B cell (primary cell): ENCODE results near the gene ANGPT4. TPM values are rescaled to one million over a fixed set of nuclear protein-coding genes. Genes with fewer than 3 reads are reported as not detected.

ENCODE experiments used
- ATAC-seq: fragments of 200-7000 bp; cut with Tn5 transposase; one replicate; pipeline ENCODE4 v1.10.0; 2021; ENCODE audit warnings: low read depth, mild to moderate bottlenecking, moderate number of reproducible peaks, moderate library complexity
- CTCF ChIA-PET: fragments of 350-600 bp; sonication (Branson Sonifier 250); formaldehyde crosslinking; loops from one replicate; lab custom pipeline; 2021; ENCODE audit warnings: antibody characterized with exemption, inconsistent platforms; lab: Charles Lee
- POLR2A ChIA-PET: fragments of 350-600 bp; sonication (Branson Sonifier 250); formaldehyde crosslinking; loops from one replicate; lab custom pipeline; 2021; ENCODE audit warnings: antibody characterized with exemption; lab: Charles Lee
- DNase-seq: peaks from one replicate; pipeline ENCODE4 v3.0.0; 2013
- H2AFZ ChIP-seq: 2 replicates; pipeline ENCODE4 v1.6.1; 2012; ENCODE audit warnings: mild to moderate bottlenecking, low read depth, low read length; ENCODE audit not compliant: insufficient read depth, poor library complexity, severe bottlenecking
- H3K27ac ChIP-seq, 2 donors: 1 replicate in 1 of 2; 2 replicates in 1 of 2; pipeline ENCODE4 v1.5.1; 2012 to 2013; ENCODE audit warnings: low read length in 2 of 2, mild to moderate bottlenecking in 2 of 2, moderate library complexity in 1 of 2
- H3K27me3 ChIP-seq, 4 experiments: fragments of 200-600 bp in 1 of 4; sonication (generic) in 1 of 4; replicated peaks in 1 of 4; 1 replicate in 2 of 4; 2 replicates in 2 of 4; pipeline versions ENCODE4 v1.6.1 to v1.7.0; 2013 to 2016; ENCODE audit warnings: low read length in 3 of 4, mild to moderate bottlenecking in 2 of 4, mixed read lengths in 1 of 4, moderate library complexity in 1 of 4; ENCODE audit not compliant: insufficient read depth in 4 of 4, control insufficient read depth in 3 of 4; ENCODE audit errors: control extremely low read depth in 1 of 4
- H3K36me3 ChIP-seq, 2 experiments: replicated peaks in 1 of 2; 1 replicate in 1 of 2; 2 replicates in 1 of 2; pipeline versions ENCODE4 v1.6.1 to v1.7.1; 2013; ENCODE audit warnings: low read length in 1 of 2; ENCODE audit not compliant: insufficient read depth in 2 of 2, control insufficient read depth in 1 of 2; ENCODE audit errors: control extremely low read depth in 1 of 2, extremely low read depth in 1 of 2
- H3K4me1 ChIP-seq, 2 donors: fragments of 200-600 bp in 1 of 2; sonication (generic) in 1 of 2; 1 replicate in 1 of 2; 2 replicates in 1 of 2; pipeline versions ENCODE4 v1.5.1 to v1.6.1; 2013 to 2017; ENCODE audit warnings: low read length in 2 of 2; ENCODE audit not compliant: control insufficient read depth in 2 of 2, insufficient read depth in 2 of 2
- H3K4me2 ChIP-seq: replicated peaks from 2 replicates; pipeline ENCODE3; 2012; ENCODE audit warnings: mild to moderate bottlenecking, low read depth, low read length; ENCODE audit not compliant: poor library complexity, severe bottlenecking
- H3K4me3 ChIP-seq, 5 experiments: fragments of 200-600 bp in 1 of 5; sonication (generic) in 1 of 5; 1 replicate in 3 of 5; 2 replicates in 2 of 5; pipeline versions ENCODE4 v1.5.1 to v1.7.0; 2011 to 2016; ENCODE audit warnings: low read length in 4 of 5, mild to moderate bottlenecking in 4 of 5, low read depth in 2 of 5, control low read depth in 1 of 5, moderate library complexity in 1 of 5; ENCODE audit not compliant: insufficient read depth in 1 of 5; ENCODE audit errors: control extremely low read depth in 1 of 5, extremely low read depth in 1 of 5
- H3K79me2 ChIP-seq: fragments of 200-600 bp; sonication (generic); one replicate; pipeline ENCODE4 v1.6.0; 2016; ENCODE audit warnings: low read length; ENCODE audit not compliant: control insufficient read depth, insufficient read depth
- H3K9ac ChIP-seq: fragments of 200-600 bp; sonication (generic); 2 replicates; pipeline ENCODE4 v1.6.1; 2017; ENCODE audit warnings: mild to moderate bottlenecking, low read length, moderate library complexity
- H3K9me3 ChIP-seq, 3 donors: one replicate each; pipeline versions ENCODE4 v1.6.1 to v1.7.1; 2013; ENCODE audit warnings: low read length in 2 of 3; ENCODE audit not compliant: control insufficient read depth in 2 of 3, insufficient read depth in 1 of 3; ENCODE audit errors: control extremely low read depth in 1 of 3
- H4K20me1 ChIP-seq: 2 replicates; pipeline ENCODE4 v1.6.0; 2012; ENCODE audit warnings: mild to moderate bottlenecking, low read length; ENCODE audit not compliant: insufficient read depth, control insufficient read depth, poor library complexity, severe bottlenecking
- H3K27ac Mint-ChIP-seq: one replicate; pipeline ENCODE4 v1.8.0; 2021; ENCODE audit warnings: mixed read lengths
- H3K27me3 Mint-ChIP-seq: one replicate; pipeline ENCODE4 v1.8.0; 2021; ENCODE audit warnings: mixed read lengths
- H3K4me1 Mint-ChIP-seq: one replicate; pipeline ENCODE4 v1.8.0; 2021; ENCODE audit warnings: mixed read lengths
- H3K4me3 Mint-ChIP-seq: one replicate; pipeline ENCODE4 v1.8.0; 2021; ENCODE audit warnings: mixed read lengths
- H3K9me3 Mint-ChIP-seq: one replicate; pipeline ENCODE4 v1.8.0; 2022; ENCODE audit warnings: mixed read lengths; ENCODE audit not compliant: insufficient read depth
- CTCF ChIP-seq: fragments of 200-600 bp; IDR thresholded peaks from one replicate; pipeline ENCODE4 v1.8.0; 2022; ENCODE audit warnings: antibody characterized with exemption, mild to moderate bottlenecking
- EZH2 ChIP-seq: IDR thresholded peaks from 2 replicates; pipeline ENCODE4 v1.6.1; 2012; ENCODE audit warnings: borderline replicate concordance, low read depth, mild to moderate bottlenecking, moderate library complexity, low read length; ENCODE audit not compliant: insufficient read depth, poor library complexity, severe bottlenecking
- WGBS: methylation state at CpG from one replicate; pipeline ENCODE4 v1.1.5; 2013; ENCODE audit warnings: missing lambda C conversion rate; ENCODE audit not compliant: insufficient coverage; 5-methylcytosine and 5-hydroxymethylcytosine counted together
- intact Hi-C: fragments of 100-400 bp; cut with micrococcal nuclease; formaldehyde crosslinking; loops from one replicate; pipeline ENCODE4 v1.10.0; 2022
- polyA plus RNA-seq: library from polyadenylated mRNA; depleted of rRNA; stranded (reverse); fragments of >200 nt; gene quantifications from 2 replicates; pipeline ENCODE4 v1.2.3, GENCODE V29; 2012
- total RNA-seq, 2 donors: library from RNA; stranded (reverse); fragments of 120-200 nt in 1 of 2; gene quantifications; 1 replicate in 1 of 2; 2 replicates in 1 of 2; pipeline versions ENCODE4 v1.2.3 to v1.2.4, GENCODE V29; 2013 to 2022

Gene ANGPT4
- total and polyA plus RNA-seq, 2 donors (not counting 1 experiment from before 2014, with no cell fraction given) = not detected

- ChIA-PET POLR2A (no interaction called here), CTCF (no interaction called here)
- no peak for TF ChIP-seq EZH2
- TF ChIP-seq CTCF = no peak
- no peak overlapping the region for H3K27ac ChIP-seq
- H3K4me3 ChIP-seq = no peak overlapping the region
- H3K27me3 ChIP-seq = peaks cover 0 to 5% (median 0%) of the 10 kb centered on the region in 4 experiments
- peaks cover 3 to 7% (median 7%) of the 10 kb centered on the region in 3 donors for H3K9me3 ChIP-seq
- no peak overlapping the region for H2AFZ ChIP-seq
- no peaks in the 10 kb centered on the region for H3K36me3 ChIP-seq
- Mint-ChIP-seq H3K9me3 (peaks cover 7% of the 10 kb centered on the region), H3K27me3 (peaks cover 37% of the 10 kb centered on the region), H3K4me1 (no peaks in the 10 kb centered on the region), H3K27ac (no peak overlapping the region), H3K4me3 (no peak overlapping the region)
- no peak for DNase-seq
- no peak for ATAC-seq
- no peak overlapping the region for H3K9ac ChIP-seq
- H3K79me2 ChIP-seq = no peaks in the 10 kb centered on the region
- intact Hi-C loops = no loop called here
- WGBS = 85% methylated on average over 4 of the region's 6 CpGs
- H3K4me2 ChIP-seq = no peak overlapping the region
- no peaks in the 10 kb centered on the region for H3K4me1 ChIP-seq
- no peaks in the 10 kb centered on the region for H4K20me1 ChIP-seq
Observed at GRCh38 chr20:926670-927069, 10.5 kb upstream of the ANGPT4 start.

GRCh38 chr20:925516-925915 is 9.4 kb upstream of the ANGPT4 start:
- Histone ChIP-seq H3K36me3 (no peaks in the 10 kb centered on the region), H3K79me2 (no peaks in the 10 kb centered on the region), H3K4me2 (no peak overlapping the region), H4K20me1 (no peaks in the 10 kb centered on the region), H3K4me1 (no peaks in the 10 kb centered on the region), H2AFZ (no peak overlapping the region), H3K27ac (no peak overlapping the region), H3K9ac (no peak overlapping the region), H3K27me3 (peaks cover 0 to 5% (median 0%) of the 10 kb centered on the region in 4 experiments), H3K4me3 (no peak overlapping the region), H3K9me3 (peaks cover 0 to 3% (median 0%) of the 10 kb centered on the region in 3 donors)
- ChIA-PET POLR2A (no interaction called here), CTCF (no interaction called here)
- no peak for ATAC-seq
- 90% methylated on average over 2 of the region's 9 CpGs for WGBS
- TF ChIP-seq EZH2 (no peak), CTCF (no peak)
- intact Hi-C loops = no loop called here
- no peak for DNase-seq
- peaks cover 37% of the 10 kb centered on the region for H3K27me3 Mint-ChIP-seq
- H3K9me3 Mint-ChIP-seq = no peaks in the 10 kb centered on the region
- H3K4me3 Mint-ChIP-seq = no peak overlapping the region
- H3K27ac Mint-ChIP-seq = no peak overlapping the region
- no peaks in the 10 kb centered on the region for H3K4me1 Mint-ChIP-seq
